ENCODE measurements around the gene TAS2R38.
"Not testable (repeated sequence)": the region's sequence is repeated elsewhere in the genome, so short reads cannot be mapped to it uniquely, and the experiment has no call there.

TAS2R38 gene

GRCh38 chr7:141973673-141974072, at the start of gene TAS2R38:
TAS2R38 (minus strand) TSS chr7:141973773; CDS start chr7:141973689, 84 bp downstream.
- no peak for DNase-seq (ENCODE audit: low read depth in 2 of 2, low spot score in 1 of 2)

DNA sequence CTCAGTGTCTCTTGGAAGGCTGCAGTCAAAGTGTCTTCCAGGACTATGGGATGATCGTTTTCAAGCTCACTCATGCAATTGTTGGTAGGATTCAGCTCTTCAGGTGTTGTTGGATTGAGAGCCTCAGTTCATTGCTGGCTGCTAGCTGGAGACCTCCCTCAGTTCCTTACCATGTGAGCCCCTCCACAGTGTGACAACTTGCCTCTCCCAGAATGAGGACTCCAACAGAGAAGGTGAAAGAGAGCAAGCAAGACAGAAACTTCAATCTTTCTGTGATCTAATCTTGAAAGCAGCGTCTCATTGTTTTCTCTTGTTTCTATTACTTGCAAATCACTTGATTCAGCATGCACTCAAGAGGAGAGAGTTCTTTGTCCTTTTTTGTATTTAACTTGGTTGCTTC, 44.6 kb upstream of the TAS2R38 start:
- no peak for DNase-seq (ENCODE audit: low read depth in 2 of 2, low spot score in 1 of 2)

DNA sequence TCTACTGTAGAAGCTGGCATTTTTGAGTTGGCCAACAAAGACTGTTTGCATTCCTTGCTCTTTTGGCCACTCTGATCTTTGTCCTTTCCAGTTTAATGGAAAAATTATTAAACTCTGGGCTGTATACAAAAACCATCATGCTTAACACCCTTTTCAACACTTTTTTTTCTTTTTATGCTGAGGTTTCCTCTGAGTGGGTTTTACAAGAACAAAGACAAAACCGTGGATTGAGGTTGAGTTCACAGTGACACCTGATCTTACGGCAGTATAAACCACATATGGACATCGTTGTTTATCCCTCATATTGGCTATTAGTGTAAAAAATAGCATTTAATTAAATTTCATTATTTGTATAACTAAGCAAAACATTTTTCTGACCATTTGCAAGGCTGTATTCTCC, 43.9 kb upstream of the TAS2R38 start:
- no peak for DNase-seq (ENCODE audit: low read depth in 2 of 2, low spot score in 1 of 2)

- no peak for DNase-seq (ENCODE audit: low read depth in 2 of 2, low spot score in 1 of 2)
These were observed 39.4 kb upstream of the TAS2R38 start for GRCh38 chr7:142012825-142013511.

DNA sequence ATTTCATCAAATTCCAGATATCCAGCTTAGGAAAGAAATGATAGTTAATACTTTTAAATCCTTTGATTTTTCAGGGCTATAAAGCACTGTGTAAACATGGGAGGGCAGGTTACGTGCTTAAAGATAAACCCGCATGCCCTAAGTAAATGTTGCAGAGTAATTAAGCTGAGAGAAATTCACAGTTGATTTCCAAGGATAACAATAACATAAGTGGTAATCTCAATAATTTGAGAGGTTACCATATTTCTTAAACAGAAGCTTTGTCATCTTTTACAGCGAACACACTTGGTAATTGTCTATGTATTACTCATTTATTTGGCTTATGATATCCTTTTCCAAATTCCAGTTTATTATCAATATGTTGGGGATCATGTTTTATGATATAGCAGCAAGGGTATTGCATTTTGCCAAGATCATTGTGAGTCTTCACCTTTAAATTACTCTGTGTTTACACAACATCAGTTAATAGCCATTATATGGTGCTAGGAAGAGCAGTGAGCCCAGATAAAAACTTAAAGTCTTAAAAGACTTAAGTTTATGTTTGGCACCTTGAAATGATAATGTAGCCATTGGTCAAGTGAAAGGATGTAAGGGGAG, 37.5 kb upstream of the TAS2R38 start:
- no peak for DNase-seq (ENCODE audit: low read depth in 2 of 2, low spot score in 1 of 2)

GRCh38 chr7:142009187-142009586, 35.6 kb upstream of the TAS2R38 start:
- no peak for DNase-seq (ENCODE audit: low read depth in 2 of 2, low spot score in 1 of 2)

DNA sequence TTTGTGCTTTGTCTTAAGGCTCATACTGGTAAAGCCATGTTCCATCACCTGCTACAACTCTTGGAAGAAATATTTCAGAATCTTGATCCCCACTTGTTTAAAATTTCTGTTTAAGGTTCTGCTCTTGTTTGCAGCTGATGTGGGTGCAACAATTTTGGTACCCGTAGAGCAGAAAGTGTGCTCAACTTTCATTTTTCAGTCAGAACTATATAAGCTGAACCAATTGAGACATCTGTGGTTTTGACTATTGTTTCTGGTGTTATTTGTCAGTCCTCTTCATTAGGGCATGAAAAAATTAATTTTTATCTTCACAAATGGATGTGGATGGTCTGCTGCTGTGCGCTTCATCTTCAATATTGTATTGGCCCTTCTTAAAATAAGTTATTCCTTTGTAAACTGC, 33.0 kb upstream of the TAS2R38 start:
- no peak for DNase-seq (ENCODE audit: low read depth in 2 of 2, low spot score in 1 of 2)

GRCh38 chr7:142002179-142002578, 28.6 kb upstream of the TAS2R38 start:
- DNase-seq (ENCODE audit: low read depth in 2 of 2, low spot score in 1 of 2) = no peak

- no peak for DNase-seq (ENCODE audit: low read depth in 2 of 2, low spot score in 1 of 2)
These were observed 27.7 kb upstream of the TAS2R38 start for GRCh38 chr7:142001163-142001874.

GRCh38 chr7:142000244-142000643, 26.7 kb upstream of the TAS2R38 start:
- no peak for DNase-seq (ENCODE audit: low read depth in 2 of 2, low spot score in 1 of 2)

DNA sequence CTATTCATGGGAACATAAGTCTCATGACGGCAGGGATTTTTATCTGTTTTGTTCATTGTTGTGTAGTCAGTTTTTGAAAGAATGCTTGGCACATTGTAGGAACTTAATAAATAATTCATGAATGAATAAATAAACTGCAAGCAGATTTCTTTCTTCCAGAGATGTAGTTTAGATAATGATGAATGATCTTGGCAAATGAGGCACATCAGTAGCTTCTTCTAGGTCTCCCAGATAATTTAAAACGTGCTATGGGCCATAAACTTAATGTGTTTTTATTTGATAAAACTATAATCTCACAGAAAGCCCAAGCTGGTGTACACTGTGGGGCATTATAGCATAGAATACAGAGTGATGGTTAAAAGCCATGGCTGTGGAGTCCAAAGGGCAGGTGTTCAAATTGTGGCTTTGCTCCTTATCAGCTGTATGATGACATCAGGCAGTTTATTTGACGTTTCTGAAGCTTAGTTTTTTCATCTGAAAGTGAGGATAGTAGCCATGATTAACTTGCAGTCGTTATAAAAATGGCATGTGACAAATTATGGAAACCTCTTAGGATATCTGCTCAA, 25.6 kb upstream of the TAS2R38 start:
- no peak for DNase-seq (ENCODE audit: low read depth in 2 of 2, low spot score in 1 of 2)

DNA sequence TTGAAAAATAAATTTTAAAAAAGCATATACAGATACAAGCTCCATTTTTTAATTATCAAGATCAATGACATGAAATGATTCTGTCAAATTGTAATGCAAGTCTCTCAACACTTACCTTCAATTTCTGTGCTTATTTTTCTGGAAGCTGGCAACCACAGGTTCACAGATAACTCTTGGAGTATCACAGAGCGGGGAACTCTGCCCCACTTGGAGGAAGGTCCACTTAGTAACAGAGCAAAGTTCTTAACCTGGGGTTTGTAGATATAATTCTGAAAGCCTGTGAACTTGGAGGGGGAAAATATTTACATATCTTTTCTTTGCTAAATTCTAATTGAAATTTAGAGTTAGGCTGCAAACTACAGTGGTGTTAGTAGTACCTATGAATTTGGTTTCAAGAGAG, 19.8 kb upstream of the TAS2R38 start:
- no peak for DNase-seq (ENCODE audit: low read depth in 2 of 2, low spot score in 1 of 2)

- DNase-seq (ENCODE audit: low read depth in 2 of 2, low spot score in 1 of 2) = no peak
These were observed 19.1 kb upstream of the TAS2R38 start for GRCh38 chr7:141992688-141993087.

DNA sequence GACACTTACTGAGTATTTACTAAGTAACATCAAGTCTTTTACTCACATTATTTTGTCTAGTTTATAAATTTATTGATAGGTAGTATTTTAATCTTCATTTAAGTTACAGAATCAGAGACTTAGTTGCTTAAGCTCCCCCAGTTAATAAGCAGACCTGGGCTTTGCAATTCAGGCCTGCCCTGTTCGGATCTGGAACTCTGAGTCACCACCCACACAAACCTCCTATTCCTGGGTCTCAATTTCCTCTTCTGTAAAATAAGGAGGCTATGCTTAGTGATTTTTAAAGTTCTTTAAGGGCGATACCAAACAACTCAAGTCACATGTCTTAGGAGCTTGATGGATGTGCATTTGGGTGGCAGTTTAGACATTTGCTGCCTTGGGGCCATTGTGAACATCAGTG, 18.6 kb upstream of the TAS2R38 start:
- DNase-seq (ENCODE audit: low read depth in 2 of 2, low spot score in 1 of 2) = no peak

DNA sequence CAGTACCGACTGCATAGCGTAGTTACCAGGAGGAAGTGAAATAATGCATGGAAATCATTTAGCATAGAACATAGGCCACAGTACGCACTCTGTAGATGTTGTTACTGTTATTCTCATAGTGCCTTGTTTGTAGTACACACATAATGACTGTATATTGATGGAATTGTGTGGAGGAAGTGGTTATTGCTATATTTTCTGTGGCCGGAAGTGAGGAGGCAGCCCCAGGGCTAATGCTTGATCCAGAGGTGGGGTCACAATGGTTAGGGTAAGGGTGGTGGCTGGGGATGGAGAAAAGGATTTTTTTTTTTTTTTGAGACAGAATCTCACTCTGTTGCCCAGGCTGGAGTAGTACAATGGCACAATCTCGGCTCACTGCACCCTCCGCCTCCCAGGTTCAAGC, 17.6 kb upstream of the TAS2R38 start:
- DNase-seq (ENCODE audit: low read depth in 2 of 2, low spot score in 1 of 2) = no peak

DNA sequence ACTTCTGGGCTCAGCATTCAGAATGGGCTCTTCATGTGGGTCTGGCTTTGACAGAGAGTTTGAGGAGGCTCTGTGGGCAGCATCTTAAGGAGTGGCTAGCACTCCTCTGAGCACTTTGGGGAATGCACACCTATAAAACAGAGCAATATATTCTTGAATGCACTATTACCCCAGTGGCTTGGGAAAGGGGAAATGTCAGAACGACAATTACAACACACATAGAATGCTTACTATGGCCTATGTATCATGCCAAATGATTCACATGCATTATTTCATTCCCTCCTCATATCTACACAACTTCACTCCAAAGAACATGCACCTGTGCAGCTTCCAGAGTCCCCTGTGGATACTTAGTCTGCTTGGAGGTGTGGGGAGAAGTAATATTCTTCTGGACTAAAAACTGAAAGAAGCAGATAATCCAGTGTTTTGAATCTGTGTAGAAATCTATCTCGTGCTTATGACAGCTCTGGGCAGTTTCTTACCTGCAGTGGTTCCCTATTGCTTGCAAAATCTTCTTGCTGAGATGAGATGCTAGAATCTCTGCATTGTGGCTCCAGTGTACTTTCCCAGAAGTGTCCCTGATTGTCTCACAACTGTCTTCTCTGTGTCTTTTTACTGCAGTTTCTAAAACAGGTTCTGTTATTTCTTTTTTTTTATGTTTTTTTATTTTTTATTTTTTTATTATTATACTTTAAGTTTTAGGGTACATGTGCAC, 16.6 kb upstream of the TAS2R38 start:
- no peak for DNase-seq (ENCODE audit: low read depth in 2 of 2, low spot score in 1 of 2)

GRCh38 chr7:141987803-141988202, 14.2 kb upstream of the TAS2R38 start:
- not testable (repeated sequence) for DNase-seq (ENCODE audit: low read depth in 2 of 2, low spot score in 1 of 2)

GRCh38 chr7:141986923-141987322, 13.3 kb upstream of the TAS2R38 start:
- DNase-seq (ENCODE audit: low read depth in 2 of 2, low spot score in 1 of 2) = no peak

DNA sequence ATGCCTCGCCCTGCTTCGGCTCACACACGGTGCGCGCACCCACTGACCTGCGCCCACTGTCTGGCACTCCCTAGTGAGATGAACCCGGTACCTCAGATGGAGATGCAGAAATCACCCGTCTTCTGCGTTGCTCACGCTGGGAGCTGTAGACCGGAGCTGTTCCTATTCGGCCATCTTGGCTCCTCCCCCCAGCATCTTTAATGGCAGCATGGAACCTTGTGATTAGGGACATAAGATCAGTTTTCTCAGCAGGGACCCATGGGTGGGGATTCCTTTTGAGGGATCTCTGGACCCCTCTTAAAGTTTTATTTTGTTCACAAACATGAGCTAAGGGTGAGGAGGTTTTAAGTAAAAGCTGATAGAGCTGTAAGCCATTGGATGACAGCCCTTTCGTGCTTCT, 12.4 kb upstream of the TAS2R38 start:
- DNase-seq (ENCODE audit: low read depth in 2 of 2, low spot score in 1 of 2) = not testable (repeated sequence)

GRCh38 chr7:141979568-141979967, 6.0 kb upstream of the TAS2R38 start:
- DNase-seq (ENCODE audit: low read depth in 2 of 2, low spot score in 1 of 2) = no peak

GRCh38 chr7:141978351-141978750, 4.8 kb upstream of the TAS2R38 start:
- no peak for DNase-seq (ENCODE audit: low read depth in 2 of 2, low spot score in 1 of 2)
